HG03039 (cell line): ENCODE results near the gene IL4.
A peak's percentile ranks its signal among the peaks of the same experiment; 100 is the strongest.
"Not testable (repeated sequence)": the region's sequence is repeated elsewhere in the genome, so short reads cannot be mapped to it uniquely, and the experiment has no call there.

ENCODE experiments used
- ATAC-seq: cut with Tn5 transposase; IDR thresholded peaks from one replicate; pipeline ENCODE4 v1.9.1; 2021; ENCODE audit warnings: mild to moderate bottlenecking, moderate library complexity; ENCODE audit not compliant: unreplicated experiment

Gene IL4

DNA sequence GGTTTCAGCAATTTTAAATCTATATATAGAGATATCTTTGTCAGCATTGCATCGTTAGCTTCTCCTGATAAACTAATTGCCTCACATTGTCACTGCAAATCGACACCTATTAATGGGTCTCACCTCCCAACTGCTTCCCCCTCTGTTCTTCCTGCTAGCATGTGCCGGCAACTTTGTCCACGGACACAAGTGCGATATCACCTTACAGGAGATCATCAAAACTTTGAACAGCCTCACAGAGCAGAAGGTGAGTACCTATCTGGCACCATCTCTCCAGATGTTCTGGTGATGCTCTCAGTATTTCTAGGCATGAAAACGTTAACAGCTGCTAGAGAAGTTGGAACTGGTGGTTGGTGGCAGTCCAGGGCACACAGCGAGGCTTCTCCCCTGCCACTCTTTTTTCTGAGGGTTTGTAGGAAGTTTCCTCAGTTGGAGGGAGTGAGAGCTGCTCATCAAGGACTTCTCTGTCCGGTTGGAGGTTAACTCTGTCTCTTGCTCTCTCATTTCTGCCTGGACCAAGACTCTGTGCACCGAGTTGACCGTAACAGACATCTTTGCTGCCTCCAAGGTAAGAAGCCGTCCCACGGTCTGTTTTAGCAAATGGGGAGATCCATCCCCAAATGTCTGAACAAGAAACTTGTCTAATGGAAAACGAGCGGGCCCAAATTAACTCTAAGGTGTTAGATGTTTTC, at the start of gene IL4:
TSS of gene IL4 (plus strand) at position 51 of the 692 bp plus-strand sequence. CDS start at position 113, 62 bp downstream.
- no peak for ATAC-seq

GRCh38 chr5:132627470-132627869, 46.3 kb upstream of the IL4 start:
- ATAC-seq = no peak

- no peak for ATAC-seq
Measured at GRCh38 chr5:132628814-132629213, 45.0 kb upstream of the IL4 start.

GRCh38 chr5:132629230-132629944, 44.4 kb upstream of the IL4 start:
- no peak for ATAC-seq

- ATAC-seq = not testable (repeated sequence)
Measured at GRCh38 chr5:132633587-132633986, 40.2 kb upstream of the IL4 start.

DNA sequence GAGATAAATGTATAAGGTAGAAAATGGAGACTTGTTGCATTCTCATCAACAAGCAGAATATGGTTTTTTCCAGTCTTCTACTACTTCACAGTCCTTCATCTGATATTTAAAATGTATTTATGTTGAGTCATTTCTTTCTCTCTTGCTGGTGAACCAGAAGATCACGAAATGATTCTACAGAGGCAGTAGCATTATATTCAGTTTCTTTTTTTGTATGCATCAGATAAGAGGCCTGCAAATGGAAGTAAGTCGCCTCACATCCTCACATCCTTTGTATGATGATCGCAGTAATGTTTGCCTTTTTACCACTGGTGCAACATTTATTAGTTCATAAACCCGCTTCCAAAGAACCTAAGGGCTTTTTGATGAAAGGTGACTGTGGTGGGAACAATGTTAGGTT, 37.9 kb upstream of the IL4 start:
- ATAC-seq = peak; percentile 38

- ATAC-seq = no peak
Measured at GRCh38 chr5:132637241-132637640, 36.5 kb upstream of the IL4 start.

DNA sequence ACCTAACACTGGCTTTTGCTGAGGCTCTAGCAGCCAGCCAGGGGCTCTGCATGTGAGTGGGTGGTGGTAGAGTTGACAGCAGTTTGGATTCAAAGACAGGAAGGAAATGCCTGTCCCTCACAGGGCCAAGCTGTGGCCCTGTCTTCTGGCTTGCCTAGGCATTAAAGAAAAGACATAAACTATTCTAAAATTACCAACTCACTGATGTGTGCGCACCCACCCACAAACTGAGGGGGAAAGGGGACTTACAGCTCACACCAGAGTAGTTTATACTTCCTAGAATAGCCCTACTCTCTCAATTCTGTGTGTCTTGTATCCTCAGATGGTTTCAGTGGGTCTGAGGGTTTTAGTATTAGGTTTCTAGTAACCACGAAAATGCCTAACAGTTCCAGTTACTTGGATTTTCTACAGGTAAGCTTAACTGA, 34.1 kb upstream of the IL4 start:
- peak; percentile 58 for ATAC-seq

- no peak for ATAC-seq
Measured at GRCh38 chr5:132640613-132641012, 33.2 kb upstream of the IL4 start.

DNA sequence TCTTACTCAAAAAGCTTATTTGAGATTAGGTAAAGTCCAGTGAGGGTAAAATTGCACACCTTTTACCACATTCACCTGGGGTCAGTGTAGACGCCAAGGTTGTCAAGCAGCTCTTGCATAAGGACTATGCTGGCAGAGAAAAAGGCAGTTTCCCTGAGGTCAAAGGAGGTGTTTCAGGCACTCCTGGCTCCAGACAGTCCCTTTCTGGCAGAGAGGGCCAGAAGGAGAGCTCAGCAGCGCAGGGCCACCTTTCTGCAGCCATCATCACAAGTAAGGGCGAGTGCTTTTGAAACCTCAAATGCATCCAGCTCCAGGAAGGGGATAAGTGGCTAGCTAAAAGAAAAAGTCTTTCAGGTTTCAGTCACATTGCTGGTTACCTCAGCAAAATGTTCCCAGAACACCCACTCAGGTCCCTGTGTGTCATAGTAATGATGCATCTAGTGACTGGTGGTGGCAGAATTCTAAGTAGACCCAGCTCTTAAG, 32.5 kb upstream of the IL4 start:
- ATAC-seq = peak; percentile 34

DNA sequence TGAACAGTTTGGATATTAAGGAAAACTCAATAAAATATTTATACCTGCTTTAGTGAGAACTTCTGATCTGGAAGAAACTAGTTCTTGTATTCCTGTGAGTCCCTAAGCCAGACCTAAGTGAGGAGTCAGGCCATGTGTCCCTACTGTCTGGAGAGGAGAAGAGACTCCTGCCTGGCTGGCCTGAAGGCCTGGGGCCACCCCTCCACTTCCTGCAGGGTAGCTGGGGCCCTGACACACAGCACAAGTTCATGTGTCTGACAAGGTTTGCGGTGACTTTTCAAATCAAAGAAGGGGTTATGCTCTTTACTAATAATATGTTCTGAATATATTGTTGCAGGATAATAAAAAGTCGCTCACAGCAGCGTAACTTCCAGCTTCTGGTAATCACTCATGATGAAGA, 31.9 kb upstream of the IL4 start:
- ATAC-seq = no peak

GRCh38 chr5:132644177-132644576, 29.6 kb upstream of the IL4 start:
- ATAC-seq = no peak

DNA sequence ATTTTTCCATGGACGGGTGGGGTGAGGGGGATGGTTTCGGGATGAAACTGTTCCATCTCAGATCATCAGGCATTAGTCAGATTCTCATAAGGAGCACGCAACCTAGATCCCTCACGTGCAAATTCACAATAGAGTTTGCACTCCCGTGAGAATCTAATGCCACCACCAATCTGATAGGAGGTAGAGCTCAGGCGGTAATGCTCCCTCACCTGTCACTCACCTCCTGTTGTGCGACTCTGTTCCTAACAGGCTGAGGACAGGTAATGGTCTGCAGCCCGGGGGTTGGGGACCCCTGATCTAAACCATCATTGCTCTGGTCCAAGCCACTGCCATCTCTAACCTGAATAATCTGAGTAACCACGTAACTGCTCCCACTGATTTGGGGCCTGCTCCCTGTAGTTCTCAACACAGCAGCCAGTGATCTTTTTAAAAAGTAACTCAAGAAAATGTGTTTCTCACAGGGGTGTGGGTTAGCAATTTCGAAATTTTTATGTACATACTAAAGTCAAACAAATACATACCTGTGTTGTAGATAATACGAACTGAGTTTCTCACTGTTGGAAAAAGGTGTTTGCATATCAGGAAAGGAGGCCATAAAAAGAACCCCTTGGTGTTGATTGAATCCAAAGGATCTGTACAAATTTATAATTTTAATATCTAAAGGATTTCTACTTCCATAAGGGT, 27.1 kb upstream of the IL4 start:
- no peak for ATAC-seq

GRCh38 chr5:132647473-132647872, 26.3 kb upstream of the IL4 start:
- no peak for ATAC-seq

DNA sequence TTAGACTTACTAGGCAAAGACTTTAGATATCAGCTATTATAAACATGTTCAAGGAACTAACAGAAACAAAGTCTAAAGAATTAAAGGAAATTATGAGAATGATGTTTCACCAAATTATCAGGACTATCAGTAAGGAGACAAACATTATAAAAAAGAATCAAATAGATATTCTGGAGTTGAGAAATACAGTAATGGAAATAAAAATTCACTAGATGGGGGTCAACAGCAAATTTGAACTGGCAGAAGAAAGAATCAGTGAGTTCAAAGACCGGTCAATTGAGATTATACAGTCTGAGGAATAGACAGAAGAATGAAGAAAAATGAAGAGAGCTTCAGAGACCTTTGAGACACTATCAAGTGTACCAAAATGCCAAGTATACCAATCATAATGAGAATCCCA, 25.4 kb upstream of the IL4 start:
- ATAC-seq = no peak

DNA sequence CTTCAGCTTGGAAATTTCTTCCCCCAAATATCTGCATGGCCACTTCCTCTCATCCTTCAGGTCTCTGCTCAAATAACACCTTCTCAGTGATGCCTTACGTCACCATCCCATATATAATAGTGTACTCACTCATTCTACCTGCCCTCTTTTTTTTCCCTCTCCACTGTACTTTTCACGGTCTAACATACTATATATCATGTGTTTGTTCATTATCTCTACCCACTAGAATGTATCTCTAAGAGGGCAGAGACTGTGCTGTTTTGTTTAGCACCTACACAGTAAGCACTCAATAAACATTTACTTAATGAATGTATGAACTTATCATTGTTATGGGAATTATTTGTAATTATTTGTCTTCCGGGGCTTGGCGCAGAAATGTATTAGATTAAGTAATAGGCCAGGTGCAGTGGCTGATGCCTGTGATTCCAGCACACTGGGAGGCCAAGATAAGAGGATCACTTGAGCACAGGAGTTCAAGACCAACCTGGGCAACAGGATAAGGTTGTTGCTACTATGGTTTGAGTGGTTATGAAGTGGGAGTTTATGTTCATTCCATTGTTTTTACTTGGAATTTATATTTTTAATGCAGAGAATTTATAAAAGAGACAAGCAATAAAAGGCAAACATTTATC, 21.8 kb upstream of the IL4 start:
- ATAC-seq = no peak

- ATAC-seq = no peak
Measured at GRCh38 chr5:132653716-132654115, 20.1 kb upstream of the IL4 start.

DNA sequence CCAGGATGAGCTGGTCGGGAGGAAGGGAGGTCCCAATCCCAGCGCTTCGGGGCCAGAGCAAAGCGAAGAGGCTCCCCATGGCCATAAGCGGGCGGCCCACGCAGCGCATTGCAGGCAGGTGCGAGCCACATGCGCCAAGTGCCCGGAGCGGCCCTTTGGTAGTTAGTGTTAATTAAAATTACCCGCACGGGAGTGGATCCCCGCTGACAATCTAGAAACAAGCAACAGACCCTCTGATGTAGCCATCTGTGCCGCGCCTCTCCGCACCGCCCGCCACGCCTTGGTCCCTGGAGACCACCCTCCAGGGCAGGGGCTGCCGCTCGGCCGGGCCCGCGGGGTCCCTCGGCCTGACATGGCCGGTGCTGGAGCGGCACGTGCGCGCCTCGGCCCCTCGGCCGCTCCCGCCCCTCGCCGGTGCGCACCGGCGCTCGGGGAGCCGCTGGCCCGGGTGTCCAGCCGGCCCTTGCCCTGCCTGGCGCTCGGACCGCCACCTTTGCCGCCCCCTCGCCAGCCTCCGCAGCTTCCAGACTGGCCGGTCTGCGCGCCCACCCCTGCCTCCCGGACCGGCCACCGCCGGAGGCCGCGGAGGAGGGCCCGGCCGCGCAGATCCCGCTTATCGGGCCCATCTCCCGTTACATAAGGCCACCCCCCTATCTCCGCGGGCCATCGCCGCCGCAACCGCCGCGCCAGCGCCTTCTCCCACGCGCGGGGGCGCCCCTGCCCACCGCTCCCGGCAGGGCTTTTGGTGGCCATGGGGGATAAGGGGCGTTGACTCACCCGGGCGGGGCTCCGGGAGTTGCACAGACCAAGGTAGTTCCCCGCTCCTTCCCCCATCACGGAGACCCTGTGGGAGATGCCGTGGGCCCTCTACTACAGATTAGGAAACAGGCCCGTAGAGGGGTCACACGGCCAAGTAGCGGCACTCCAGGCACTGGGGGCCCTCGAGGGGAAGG, 17.7 kb upstream of the IL4 start:
- ATAC-seq = no peak

DNA sequence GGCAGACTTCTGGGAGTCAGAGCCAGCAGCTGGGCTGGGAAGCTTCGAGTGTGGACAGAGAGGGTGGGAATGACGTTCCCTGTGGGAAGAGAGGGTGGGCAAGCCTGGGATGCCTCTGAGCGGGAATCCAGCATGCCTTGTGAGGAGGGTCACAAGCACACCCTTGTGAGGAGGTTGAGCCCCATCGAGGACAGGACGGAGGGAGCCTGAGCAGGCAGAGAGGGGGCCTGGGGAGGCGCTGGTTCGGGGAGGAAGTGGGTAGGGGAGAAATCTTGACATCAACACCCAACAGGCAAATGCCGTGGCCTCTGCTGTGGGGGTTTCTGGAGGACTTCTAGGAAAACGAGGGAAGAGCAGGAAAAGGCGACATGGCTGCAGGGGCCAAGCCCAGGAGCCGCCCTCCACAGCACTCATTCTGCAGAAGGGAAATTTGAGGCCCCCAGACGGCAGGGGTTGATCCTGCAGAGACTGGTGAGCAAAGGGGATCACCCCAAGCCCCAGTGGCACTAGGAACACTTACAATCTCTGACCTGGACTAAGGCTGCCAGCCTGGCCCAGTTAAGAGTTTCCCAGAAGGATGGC, 16.9 kb upstream of the IL4 start:
- ATAC-seq = no peak
